Osteocyte (in vitro differentiated cells): Measurements from ENCODE around the gene PANX1. TPM values are rescaled to one million over a fixed set of nuclear protein-coding genes. Genes with fewer than 3 reads are reported as not detected.

Experiments
- DNase-seq: peaks from one replicate; pipeline ENCODE4 v3.0.0; 2021; ENCODE audit warnings: mixed read lengths; ENCODE audit not compliant: unreplicated experiment; ENCODE audit errors: extremely low spot score
- H3K27ac Mint-ChIP-seq: one replicate; pipeline ENCODE4 v1.8.0; 2021; ENCODE audit warnings: mild to moderate bottlenecking, mixed read lengths; ENCODE audit not compliant: unreplicated experiment
- H3K27me3 Mint-ChIP-seq: one replicate; pipeline ENCODE4 v1.8.0; 2021; ENCODE audit warnings: mixed read lengths; ENCODE audit not compliant: unreplicated experiment
- H3K36me3 Mint-ChIP-seq: one replicate; pipeline ENCODE4 v1.8.0; 2021; ENCODE audit warnings: mixed read lengths; ENCODE audit not compliant: unreplicated experiment
- H3K4me1 Mint-ChIP-seq: one replicate; pipeline ENCODE4 v1.8.0; 2021; ENCODE audit warnings: mixed read lengths; ENCODE audit not compliant: unreplicated experiment
- H3K4me3 Mint-ChIP-seq: one replicate; pipeline ENCODE4 v1.8.0; 2021; ENCODE audit warnings: mild to moderate bottlenecking, moderate library complexity, mixed read lengths; ENCODE audit not compliant: unreplicated experiment
- H3K9me3 Mint-ChIP-seq: one replicate; pipeline ENCODE4 v1.8.0; 2021; ENCODE audit warnings: mixed read lengths; ENCODE audit not compliant: unreplicated experiment
- long read RNA-seq: library from polyadenylated mRNA; unstranded; transcript quantifications from one replicate; pipeline ENCODE4 v2.0.0, GENCODE V29; 2021
- total RNA-seq: library from RNA; stranded (reverse); gene quantifications from 2 replicates; pipeline ENCODE4 v1.2.1, GENCODE V29; 2021
- TF ChIP-seq, protein P1 (sequence below): fragments of 200-600 bp; sonication (generic); IDR thresholded peaks from 2 replicates; pipeline ENCODE4 v1.5.0; 2021; ENCODE audit warnings: antibody characterized with exemption, mild to moderate bottlenecking, moderate library complexity

The PANX1 gene, protein sequence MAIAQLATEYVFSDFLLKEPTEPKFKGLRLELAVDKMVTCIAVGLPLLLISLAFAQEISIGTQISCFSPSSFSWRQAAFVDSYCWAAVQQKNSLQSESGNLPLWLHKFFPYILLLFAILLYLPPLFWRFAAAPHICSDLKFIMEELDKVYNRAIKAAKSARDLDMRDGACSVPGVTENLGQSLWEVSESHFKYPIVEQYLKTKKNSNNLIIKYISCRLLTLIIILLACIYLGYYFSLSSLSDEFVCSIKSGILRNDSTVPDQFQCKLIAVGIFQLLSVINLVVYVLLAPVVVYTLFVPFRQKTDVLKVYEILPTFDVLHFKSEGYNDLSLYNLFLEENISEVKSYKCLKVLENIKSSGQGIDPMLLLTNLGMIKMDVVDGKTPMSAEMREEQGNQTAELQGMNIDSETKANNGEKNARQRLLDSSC
- total RNA-seq = 24.9 and 29.2 TPM in 2 replicates
- long read RNA-seq, transcript PANX1-201 (5 exons, 2,769 nt) = major isoform, 27 of 41 reads
- long read RNA-seq, partial matches to known transcripts = 4 of 41 reads
- long read RNA-seq, other reads (novel, unspliced or antisense) = 10 of 41 reads

DNA sequence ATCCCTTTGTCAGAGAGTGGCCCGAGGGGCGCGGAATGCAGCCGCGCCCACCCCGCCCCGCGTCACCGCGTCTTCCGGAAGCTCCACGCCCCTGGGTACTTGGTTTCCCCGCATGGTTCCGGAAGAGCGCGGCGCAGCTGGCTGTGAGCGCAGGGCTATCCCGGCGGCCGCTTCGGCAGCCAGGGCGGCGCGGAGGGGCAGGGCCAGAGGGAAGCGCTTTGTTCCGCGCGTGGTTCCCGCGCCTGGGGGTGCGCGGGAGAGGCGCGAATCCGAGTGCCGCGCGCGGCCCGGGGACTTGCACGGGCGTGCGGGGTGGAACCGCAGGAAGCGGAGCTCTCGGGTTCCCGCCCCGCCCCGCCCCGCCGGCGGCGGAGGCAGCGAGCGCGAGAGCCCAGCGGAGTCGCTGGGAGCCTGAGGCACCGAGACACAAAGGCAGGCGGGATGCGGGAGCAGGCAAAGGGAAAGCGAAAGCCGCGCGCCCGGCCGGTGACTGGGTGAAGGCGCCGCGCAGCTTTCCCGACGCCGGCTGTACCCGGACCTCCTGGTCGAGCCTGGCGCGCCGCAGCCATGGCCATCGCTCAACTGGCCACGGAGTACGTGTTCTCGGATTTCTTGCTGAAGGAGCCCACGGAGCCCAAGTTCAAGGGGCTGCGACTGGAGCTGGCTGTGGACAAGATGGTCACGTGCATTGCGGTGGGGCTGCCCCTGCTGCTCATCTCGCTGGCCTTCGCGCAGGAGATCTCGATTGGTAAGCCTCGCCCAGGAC, at the start of gene PANX1:
Gene PANX1 (plus strand): TSS at position 96 of the 766 bp plus-strand sequence. CDS start 472 bp downstream, at position 568.
- no peaks in the 10 kb centered on the region for H3K36me3 Mint-ChIP-seq
- H3K27me3 Mint-ChIP-seq = no peaks in the 10 kb centered on the region
- peaks cover 18% of the 10 kb centered on the region for H3K4me1 Mint-ChIP-seq
- peak; percentile 91 for DNase-seq
- H3K4me3 Mint-ChIP-seq = no peak within 1 kb of the TSS
- TF ChIP-seq, protein P1, sequence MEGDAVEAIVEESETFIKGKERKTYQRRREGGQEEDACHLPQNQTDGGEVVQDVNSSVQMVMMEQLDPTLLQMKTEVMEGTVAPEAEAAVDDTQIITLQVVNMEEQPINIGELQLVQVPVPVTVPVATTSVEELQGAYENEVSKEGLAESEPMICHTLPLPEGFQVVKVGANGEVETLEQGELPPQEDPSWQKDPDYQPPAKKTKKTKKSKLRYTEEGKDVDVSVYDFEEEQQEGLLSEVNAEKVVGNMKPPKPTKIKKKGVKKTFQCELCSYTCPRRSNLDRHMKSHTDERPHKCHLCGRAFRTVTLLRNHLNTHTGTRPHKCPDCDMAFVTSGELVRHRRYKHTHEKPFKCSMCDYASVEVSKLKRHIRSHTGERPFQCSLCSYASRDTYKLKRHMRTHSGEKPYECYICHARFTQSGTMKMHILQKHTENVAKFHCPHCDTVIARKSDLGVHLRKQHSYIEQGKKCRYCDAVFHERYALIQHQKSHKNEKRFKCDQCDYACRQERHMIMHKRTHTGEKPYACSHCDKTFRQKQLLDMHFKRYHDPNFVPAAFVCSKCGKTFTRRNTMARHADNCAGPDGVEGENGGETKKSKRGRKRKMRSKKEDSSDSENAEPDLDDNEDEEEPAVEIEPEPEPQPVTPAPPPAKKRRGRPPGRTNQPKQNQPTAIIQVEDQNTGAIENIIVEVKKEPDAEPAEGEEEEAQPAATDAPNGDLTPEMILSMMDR = no peak
- H3K27ac Mint-ChIP-seq = peak within 1 kb of the TSS; percentile 92
- H3K9me3 Mint-ChIP-seq = no peaks in the 10 kb centered on the region

DNA sequence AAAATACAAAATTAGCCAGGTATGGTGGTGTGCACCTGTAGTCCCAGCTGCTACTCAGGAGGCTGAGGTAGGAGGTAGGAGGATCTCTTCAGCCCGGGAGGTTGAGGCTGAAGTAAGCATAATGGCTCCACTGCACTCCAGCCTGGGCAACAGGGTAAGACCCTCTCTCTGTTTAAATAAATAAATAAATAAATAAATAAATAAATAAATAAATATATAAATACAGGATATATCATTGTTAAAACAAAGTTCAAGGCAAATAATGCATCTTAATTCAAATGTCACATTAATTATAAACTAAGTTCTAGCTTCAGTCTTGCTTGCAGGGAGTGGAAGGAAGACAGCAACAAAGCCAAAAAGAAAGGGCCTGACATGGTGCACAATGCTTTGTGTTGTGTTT, 44.5 kb upstream of the PANX1 start:
- Mint-ChIP-seq H3K9me3 (peaks cover 4% of the 10 kb centered on the region), H3K4me1 (no peaks in the 10 kb centered on the region), H3K27ac (no peak overlapping the region), H3K36me3 (no peaks in the 10 kb centered on the region), H3K4me3 (no peak overlapping the region), H3K27me3 (peaks cover 26% of the 10 kb centered on the region)
- TF ChIP-seq, protein P1 = no peak
- no peak for DNase-seq

DNA sequence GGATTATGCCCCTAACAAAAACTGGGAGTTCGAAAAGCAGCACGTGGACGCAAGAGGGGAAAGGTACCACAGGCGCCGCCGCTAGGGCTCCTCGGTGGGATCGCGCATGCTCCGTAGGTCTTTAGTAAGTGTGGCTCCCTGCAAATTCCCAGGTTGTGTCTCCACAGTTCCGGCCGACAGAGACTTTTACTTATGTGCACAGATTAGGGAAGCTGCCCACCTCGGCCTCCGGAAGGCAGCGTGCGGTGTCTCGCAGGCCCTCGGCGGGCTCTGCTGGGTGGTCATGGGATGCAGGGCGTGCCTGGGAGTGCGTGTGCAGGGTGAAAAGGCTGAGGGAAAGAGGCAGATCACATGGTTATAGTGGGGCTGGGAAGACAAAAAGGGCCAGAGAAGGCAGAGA, 39.7 kb upstream of the PANX1 start:
- H3K4me1 Mint-ChIP-seq = no peaks in the 10 kb centered on the region
- no peak overlapping the region for H3K27ac Mint-ChIP-seq
- H3K4me3 Mint-ChIP-seq = no peak overlapping the region
- DNase-seq = no peak
- TF ChIP-seq, protein P1 = no peak
- H3K36me3 Mint-ChIP-seq = no peaks in the 10 kb centered on the region
- peaks cover 3% of the 10 kb centered on the region for H3K9me3 Mint-ChIP-seq
- H3K27me3 Mint-ChIP-seq = peaks cover 13% of the 10 kb centered on the region

DNA sequence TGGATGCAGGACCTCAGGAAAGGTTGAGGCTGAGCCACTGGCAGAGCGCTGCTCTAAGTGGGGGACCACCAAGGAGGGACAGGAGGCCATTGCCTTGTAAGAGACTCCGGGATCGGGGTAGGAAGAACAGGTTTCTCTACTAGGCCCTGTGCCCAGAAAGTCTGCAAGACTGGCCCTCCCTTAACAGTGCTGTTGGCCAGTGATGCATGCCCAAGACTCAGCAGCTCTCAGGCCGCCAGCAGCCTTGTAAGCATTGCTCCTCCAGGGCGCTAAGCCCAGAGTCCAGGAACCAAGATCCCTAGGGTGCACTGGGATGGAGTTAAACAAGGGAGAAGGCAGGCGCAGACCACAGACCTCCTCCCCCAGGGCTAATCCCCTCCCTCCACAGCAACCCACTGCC, 39.3 kb upstream of the PANX1 start:
- H3K4me1 Mint-ChIP-seq = no peaks in the 10 kb centered on the region
- TF ChIP-seq, protein P1 = no peak

DNA sequence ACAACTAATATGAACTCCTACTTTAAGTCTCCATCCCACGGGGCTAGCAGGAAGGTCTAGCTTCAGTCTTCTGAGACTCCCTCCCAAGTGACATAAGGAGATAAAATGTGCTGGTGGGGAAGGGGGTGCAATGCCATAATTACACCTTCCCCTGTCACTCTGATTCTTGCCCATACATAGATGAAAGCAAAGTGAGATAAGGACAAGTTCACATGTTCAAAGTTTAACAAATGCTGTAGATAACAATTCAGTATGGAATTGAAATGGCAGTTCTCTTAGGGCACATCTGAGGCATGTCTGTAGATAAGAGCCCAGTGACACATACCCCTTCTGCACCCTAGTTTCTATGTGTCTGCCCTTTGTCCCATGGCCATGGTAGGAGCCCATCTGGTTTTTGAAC, 38.2 kb upstream of the PANX1 start:
- H3K4me1 Mint-ChIP-seq = no peaks in the 10 kb centered on the region
- H3K36me3 Mint-ChIP-seq = no peaks in the 10 kb centered on the region
- H3K27me3 Mint-ChIP-seq = peaks cover 13% of the 10 kb centered on the region
- H3K4me3 Mint-ChIP-seq = no peak overlapping the region
- peaks cover 3% of the 10 kb centered on the region for H3K9me3 Mint-ChIP-seq
- no peak overlapping the region for H3K27ac Mint-ChIP-seq
- TF ChIP-seq, protein P1 = no peak
- no peak for DNase-seq

More for the DNA sequence above, 39.3 kb upstream of the PANX1 start:
- Mint-ChIP-seq H3K27ac (no peak overlapping the region), H3K9me3 (peaks cover 3% of the 10 kb centered on the region), H3K36me3 (no peaks in the 10 kb centered on the region), H3K4me3 (no peak overlapping the region), H3K27me3 (peaks cover 13% of the 10 kb centered on the region)
- DNase-seq = no peak
